ENCODE measurements around the gene TOP1.

DNA sequence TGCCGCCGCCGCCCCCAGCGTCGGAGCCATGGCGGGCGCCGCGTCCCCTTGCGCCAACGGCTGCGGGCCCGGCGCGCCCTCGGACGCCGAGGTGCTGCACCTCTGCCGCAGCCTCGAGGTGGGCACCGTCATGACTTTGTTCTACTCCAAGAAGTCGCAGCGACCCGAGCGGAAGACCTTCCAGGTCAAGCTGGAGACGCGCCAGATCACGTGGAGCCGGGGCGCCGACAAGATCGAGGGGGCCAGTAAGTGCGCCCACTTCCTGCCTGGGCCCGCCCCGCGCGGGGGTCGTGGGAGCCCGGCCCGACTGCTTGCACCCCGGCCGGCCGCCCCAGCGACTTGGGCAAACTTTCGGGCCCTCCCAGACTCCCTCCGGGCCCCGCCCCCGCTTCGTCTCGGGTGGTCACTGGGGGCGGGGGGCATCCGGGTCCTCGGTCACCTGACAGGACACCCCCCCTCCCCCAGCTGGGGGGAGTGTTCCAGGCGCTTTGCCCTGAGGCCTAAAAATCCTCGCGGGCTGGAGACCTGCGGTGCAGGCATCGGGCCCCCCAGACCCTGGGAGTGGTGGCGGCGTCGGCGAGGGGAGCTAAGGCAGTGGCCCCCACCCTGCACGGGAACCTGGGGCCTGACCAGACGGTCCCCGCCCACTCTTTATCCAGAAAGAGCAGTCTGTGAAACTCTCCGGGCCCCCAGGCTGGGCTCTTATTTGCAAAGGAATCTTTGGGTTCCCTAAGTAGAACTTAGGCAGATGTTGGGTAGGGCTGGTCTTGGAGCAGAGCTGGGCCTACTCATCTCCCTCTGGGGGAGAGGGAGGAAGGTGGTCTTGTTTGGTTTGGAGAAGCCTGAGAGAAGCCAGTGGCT, 109.2 kb downstream of the TOP1 start:
- TF ChIP-seq SIN3A (IDR thresholded peaks at IDR 0.05; ENCODE audit: borderline replicate concordance in 2 of 2, control insufficient read depth in 1 of 2, low read depth in 2 of 2, low read length in 2 of 2): peak; percentile 51 to 60; a peak in 2 of 4 replicates
- peak; percentile 46 to 57; a peak in 3 of 4 replicates for TF ChIP-seq MAZ (CRISPR knock-in tag; conservative IDR thresholded peaks at IDR 0.05 in 1 of 2, IDR thresholded peaks at IDR 0.05 in 1 of 2)
- no peak for TF ChIP-seq EP300 (IDR thresholded peaks at IDR 0.05; ENCODE audit: low read length)
- TF ChIP-seq YBX1 (IDR thresholded peaks at IDR 0.05): no peak
- TF ChIP-seq TRIM24 (IDR thresholded peaks at IDR 0.05): no peak
- peak; percentile 43; the same call in 1 of the 2 replicates for TF ChIP-seq MAX (CRISPR knock-in tag; IDR thresholded peaks at IDR 0.05)
- TF ChIP-seq, protein P1, sequence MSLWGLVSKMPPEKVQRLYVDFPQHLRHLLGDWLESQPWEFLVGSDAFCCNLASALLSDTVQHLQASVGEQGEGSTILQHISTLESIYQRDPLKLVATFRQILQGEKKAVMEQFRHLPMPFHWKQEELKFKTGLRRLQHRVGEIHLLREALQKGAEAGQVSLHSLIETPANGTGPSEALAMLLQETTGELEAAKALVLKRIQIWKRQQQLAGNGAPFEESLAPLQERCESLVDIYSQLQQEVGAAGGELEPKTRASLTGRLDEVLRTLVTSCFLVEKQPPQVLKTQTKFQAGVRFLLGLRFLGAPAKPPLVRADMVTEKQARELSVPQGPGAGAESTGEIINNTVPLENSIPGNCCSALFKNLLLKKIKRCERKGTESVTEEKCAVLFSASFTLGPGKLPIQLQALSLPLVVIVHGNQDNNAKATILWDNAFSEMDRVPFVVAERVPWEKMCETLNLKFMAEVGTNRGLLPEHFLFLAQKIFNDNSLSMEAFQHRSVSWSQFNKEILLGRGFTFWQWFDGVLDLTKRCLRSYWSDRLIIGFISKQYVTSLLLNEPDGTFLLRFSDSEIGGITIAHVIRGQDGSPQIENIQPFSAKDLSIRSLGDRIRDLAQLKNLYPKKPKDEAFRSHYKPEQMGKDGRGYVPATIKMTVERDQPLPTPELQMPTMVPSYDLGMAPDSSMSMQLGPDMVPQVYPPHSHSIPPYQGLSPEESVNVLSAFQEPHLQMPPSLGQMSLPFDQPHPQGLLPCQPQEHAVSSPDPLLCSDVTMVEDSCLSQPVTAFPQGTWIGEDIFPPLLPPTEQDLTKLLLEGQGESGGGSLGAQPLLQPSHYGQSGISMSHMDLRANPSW (CRISPR knock-in tag; IDR thresholded peaks at IDR 0.05): no peak
- TF ChIP-seq ZFX (CRISPR knock-in tag; IDR thresholded peaks at IDR 0.05): peak; percentile 75
- no peak for TF ChIP-seq FOS (IDR thresholded peaks at IDR 0.05; ENCODE audit: extremely low read depth, insufficient read length)
- TF ChIP-seq BHLHE40 (IDR thresholded peaks at IDR 0.05; ENCODE audit: low read length): 0 out of 2 replicates have a peak, but pooled peaks have one; percentile 39
- no peak for TF ChIP-seq LARP7 (IDR thresholded peaks at IDR 0.05)
- TF ChIP-seq POLR2A (conservative IDR thresholded peaks at IDR 0.05): peak; percentile 40
